ENCODE data around the gene B3GAT3. TPM values are rescaled to one million over a fixed set of nuclear protein-coding genes. Genes with fewer than 3 reads are reported as not detected.
A peak's percentile ranks its signal among the peaks of the same experiment; 100 is the strongest.

The B3GAT3 gene
- polyA plus RNA-seq (2013, experiment 1 of 2) = 17.8 TPM
- 22.8 TPM for polyA plus RNA-seq (2013, experiment 2 of 2)

- Histone ChIP-seq H3K9me3 (ENCODE audit: insufficient read depth, low read depth, low read length) (no peaks in the 10 kb centered on the region), H3K4me3 (ENCODE audit: low read length) (peak within 1 kb of the TSS; percentile 93), H3K9ac (ENCODE audit: low read depth, low read length) (peak within 1 kb of the TSS; percentile 87), H3K36me3 (ENCODE audit: insufficient read depth, low read length) (peaks cover 20% of the 10 kb centered on the region), H3K27me3 (ENCODE audit: insufficient read depth, low read length) (no peaks in the 10 kb centered on the region), H3K27ac (ENCODE audit: low read depth, low read length) (peak within 1 kb of the TSS; percentile 91), H3K4me1 (ENCODE audit: insufficient read depth, low read length) (peaks cover 10% of the 10 kb centered on the region; the same call in 1 of the 2 replicates)
- WGBS = 3% methylated on average over 77 of the region's 77 CpGs
Measured at GRCh38 chr11:62621567-62622470, at the start of gene B3GAT3. Gene B3GAT3, minus strand, starts transcription at chr11:62621986. Its CDS starts 39 bp downstream, at chr11:62621947.

GRCh38 chr11:62671236-62671607, 49.4 kb upstream of the B3GAT3 start:
- Histone ChIP-seq H3K36me3 (ENCODE audit: insufficient read depth, low read length) (peaks cover 43% of the 10 kb centered on the region), H3K27me3 (ENCODE audit: insufficient read depth, low read length) (no peaks in the 10 kb centered on the region), H3K9me3 (ENCODE audit: insufficient read depth, low read depth, low read length) (no peaks in the 10 kb centered on the region), H3K4me3 (ENCODE audit: low read length) (peak overlapping the region; percentile 77), H3K9ac (ENCODE audit: low read depth, low read length) (peak overlapping the region; percentile 88), H3K27ac (ENCODE audit: low read depth, low read length) (peak overlapping the region; percentile 72), H3K4me1 (ENCODE audit: insufficient read depth, low read length) (peaks cover 6% of the 10 kb centered on the region; the same call in 1 of the 2 replicates)
- WGBS = 3% methylated on average over 17 of the region's 17 CpGs

GRCh38 chr11:62669420-62670161, 47.8 kb upstream of the B3GAT3 start:
- no peak overlapping the region for H3K4me3 ChIP-seq (ENCODE audit: low read length)
- peaks cover 39% of the 10 kb centered on the region for H3K36me3 ChIP-seq (ENCODE audit: insufficient read depth, low read length)
- no peak overlapping the region for H3K9ac ChIP-seq (ENCODE audit: low read depth, low read length)

GRCh38 chr11:62667460-62667859, 45.7 kb upstream of the B3GAT3 start:
- Histone ChIP-seq H3K9ac (ENCODE audit: low read depth, low read length) (peak overlapping the region; percentile 100; the same call in 1 of the 2 replicates), H3K36me3 (ENCODE audit: insufficient read depth, low read length) (peaks cover 31% of the 10 kb centered on the region), H3K4me1 (ENCODE audit: insufficient read depth, low read length) (peaks cover 9% of the 10 kb centered on the region; the same call in 1 of the 2 replicates), H3K4me3 (ENCODE audit: low read length) (peak overlapping the region; percentile 99), H3K9me3 (ENCODE audit: insufficient read depth, low read depth, low read length) (no peaks in the 10 kb centered on the region), H3K27ac (ENCODE audit: low read depth, low read length) (peak overlapping the region; percentile 98; the same call in 1 of the 2 replicates), H3K27me3 (ENCODE audit: insufficient read depth, low read length) (no peaks in the 10 kb centered on the region)
- 74% methylated on average over 2 of the region's 2 CpGs for WGBS

More at GRCh38 chr11:62669420-62670161, 47.8 kb upstream of the B3GAT3 start:
- Histone ChIP-seq H3K4me1 (ENCODE audit: insufficient read depth, low read length) (peaks cover 9% of the 10 kb centered on the region; the same call in 1 of the 2 replicates), H3K27ac (ENCODE audit: low read depth, low read length) (peak overlapping the region; percentile 58; the same call in 1 of the 2 replicates), H3K9me3 (ENCODE audit: insufficient read depth, low read depth, low read length) (no peaks in the 10 kb centered on the region), H3K27me3 (ENCODE audit: insufficient read depth, low read length) (no peaks in the 10 kb centered on the region)
- 82% methylated on average over 4 of the region's 4 CpGs for WGBS

GRCh38 chr11:62666259-62666926, 44.6 kb upstream of the B3GAT3 start:
- no peaks in the 10 kb centered on the region for H3K27me3 ChIP-seq (ENCODE audit: insufficient read depth, low read length)
- WGBS = 58% methylated on average over 16 of the region's 16 CpGs
- peak overlapping the region; percentile 100 for H3K9ac ChIP-seq (ENCODE audit: low read depth, low read length)
- peak overlapping the region; percentile 99 for H3K4me3 ChIP-seq (ENCODE audit: low read length)
- H3K9me3 ChIP-seq (ENCODE audit: insufficient read depth, low read depth, low read length) = no peaks in the 10 kb centered on the region
- H3K27ac ChIP-seq (ENCODE audit: low read depth, low read length) = peak overlapping the region; percentile 98
- H3K36me3 ChIP-seq (ENCODE audit: insufficient read depth, low read length) = peaks cover 41% of the 10 kb centered on the region
- peaks cover 9% of the 10 kb centered on the region; the same call in 1 of the 2 replicates for H3K4me1 ChIP-seq (ENCODE audit: insufficient read depth, low read length)

- Histone ChIP-seq H3K36me3 (ENCODE audit: insufficient read depth, low read length) (peaks cover 42% of the 10 kb centered on the region), H3K4me3 (ENCODE audit: low read length) (peak overlapping the region; percentile 99), H3K4me1 (ENCODE audit: insufficient read depth, low read length) (peaks cover 9% of the 10 kb centered on the region; the same call in 1 of the 2 replicates), H3K9ac (ENCODE audit: low read depth, low read length) (peak overlapping the region; percentile 100), H3K27ac (ENCODE audit: low read depth, low read length) (peak overlapping the region; percentile 98), H3K27me3 (ENCODE audit: insufficient read depth, low read length) (no peaks in the 10 kb centered on the region), H3K9me3 (ENCODE audit: insufficient read depth, low read depth, low read length) (no peaks in the 10 kb centered on the region)
- WGBS = 4% methylated on average over 39 of the region's 39 CpGs
Measured at GRCh38 chr11:62665599-62666258, 43.9 kb upstream of the B3GAT3 start.

GRCh38 chr11:62665075-62665598, 43.4 kb upstream of the B3GAT3 start, which contains the start of the genes C11orf98 and CSKMT:
Gene C11orf98, minus strand, starts transcription at chr11:62665210. Its CDS starts 41 bp downstream, at chr11:62665169.
Gene CSKMT, plus strand, starts transcription at chr11:62665312. Its CDS starts 568 bp downstream, at chr11:62665880.
- H3K27ac ChIP-seq (ENCODE audit: low read depth, low read length) = peak within 1 kb of the TSS; percentile 98
- H3K9ac ChIP-seq (ENCODE audit: low read depth, low read length) = peak within 1 kb of the TSS; percentile 100
- H3K27me3 ChIP-seq (ENCODE audit: insufficient read depth, low read length) = no peaks in the 10 kb centered on the region
- peak within 1 kb of the TSS; percentile 99 for H3K4me3 ChIP-seq (ENCODE audit: low read length)
- WGBS = under 1% methylated on average over 46 of the region's 47 CpGs
- H3K9me3 ChIP-seq (ENCODE audit: insufficient read depth, low read depth, low read length) = no peaks in the 10 kb centered on the region
- H3K4me1 ChIP-seq (ENCODE audit: insufficient read depth, low read length) = peaks cover 9% of the 10 kb centered on the region; the same call in 1 of the 2 replicates
- peaks cover 42% of the 10 kb centered on the region for H3K36me3 ChIP-seq (ENCODE audit: insufficient read depth, low read length)

- Histone ChIP-seq H3K4me3 (ENCODE audit: low read length) (peak overlapping the region; percentile 99), H3K27ac (ENCODE audit: low read depth, low read length) (peak overlapping the region; percentile 98), H3K4me1 (ENCODE audit: insufficient read depth, low read length) (peaks cover 9% of the 10 kb centered on the region; the same call in 1 of the 2 replicates), H3K36me3 (ENCODE audit: insufficient read depth, low read length) (peaks cover 42% of the 10 kb centered on the region), H3K9ac (ENCODE audit: low read depth, low read length) (peak overlapping the region; percentile 100), H3K9me3 (ENCODE audit: insufficient read depth, low read depth, low read length) (no peaks in the 10 kb centered on the region), H3K27me3 (ENCODE audit: insufficient read depth, low read length) (no peaks in the 10 kb centered on the region)
- 2% methylated on average over 36 of the region's 36 CpGs for WGBS
Measured at GRCh38 chr11:62664405-62665074, 42.8 kb upstream of the B3GAT3 start.

GRCh38 chr11:62656796-62657429, 35.1 kb upstream of the B3GAT3 start:
- Histone ChIP-seq H3K9me3 (ENCODE audit: insufficient read depth, low read depth, low read length) (no peaks in the 10 kb centered on the region), H3K36me3 (ENCODE audit: insufficient read depth, low read length) (peaks cover 5% of the 10 kb centered on the region), H3K4me3 (ENCODE audit: low read length) (no peak overlapping the region), H3K4me1 (ENCODE audit: insufficient read depth, low read length) (no peaks in the 10 kb centered on the region), H3K27ac (ENCODE audit: low read depth, low read length) (no peak overlapping the region), H3K9ac (ENCODE audit: low read depth, low read length) (no peak overlapping the region), H3K27me3 (ENCODE audit: insufficient read depth, low read length) (no peaks in the 10 kb centered on the region)
- WGBS = 64% methylated on average over 5 of the region's 5 CpGs
